HG03159 (cell line): ENCODE data around the gene NPFF.
"Not testable (repeated sequence)": the region's sequence is repeated elsewhere in the genome, so short reads cannot be mapped to it uniquely, and the experiment has no call there.

ENCODE experiments used
- ATAC-seq: cut with Tn5 transposase; IDR thresholded peaks from one replicate; pipeline ENCODE4 v1.9.1; 2021; ENCODE audit warnings: mild to moderate bottlenecking, moderate library complexity; ENCODE audit not compliant: unreplicated experiment

NPFF gene

GRCh38 chr12:53497461-53497860 is 9.8 kb downstream of the NPFF start:
- ATAC-seq, result no peak

DNA sequence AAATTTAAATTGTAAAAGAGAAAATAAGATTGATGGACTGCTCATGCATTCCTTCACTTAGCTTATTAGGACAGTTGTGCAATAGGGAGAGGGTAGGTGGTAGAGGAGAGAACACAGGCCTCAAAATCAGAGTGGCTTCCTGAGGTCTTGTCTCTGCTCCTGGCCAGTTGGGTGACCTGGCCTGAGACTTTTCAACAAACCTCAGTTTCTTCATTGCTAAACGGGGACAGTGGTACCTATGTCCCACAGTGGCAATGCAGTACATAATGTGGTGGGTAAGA is 10.6 kb downstream of the NPFF start:
- ATAC-seq, result no peak

DNA sequence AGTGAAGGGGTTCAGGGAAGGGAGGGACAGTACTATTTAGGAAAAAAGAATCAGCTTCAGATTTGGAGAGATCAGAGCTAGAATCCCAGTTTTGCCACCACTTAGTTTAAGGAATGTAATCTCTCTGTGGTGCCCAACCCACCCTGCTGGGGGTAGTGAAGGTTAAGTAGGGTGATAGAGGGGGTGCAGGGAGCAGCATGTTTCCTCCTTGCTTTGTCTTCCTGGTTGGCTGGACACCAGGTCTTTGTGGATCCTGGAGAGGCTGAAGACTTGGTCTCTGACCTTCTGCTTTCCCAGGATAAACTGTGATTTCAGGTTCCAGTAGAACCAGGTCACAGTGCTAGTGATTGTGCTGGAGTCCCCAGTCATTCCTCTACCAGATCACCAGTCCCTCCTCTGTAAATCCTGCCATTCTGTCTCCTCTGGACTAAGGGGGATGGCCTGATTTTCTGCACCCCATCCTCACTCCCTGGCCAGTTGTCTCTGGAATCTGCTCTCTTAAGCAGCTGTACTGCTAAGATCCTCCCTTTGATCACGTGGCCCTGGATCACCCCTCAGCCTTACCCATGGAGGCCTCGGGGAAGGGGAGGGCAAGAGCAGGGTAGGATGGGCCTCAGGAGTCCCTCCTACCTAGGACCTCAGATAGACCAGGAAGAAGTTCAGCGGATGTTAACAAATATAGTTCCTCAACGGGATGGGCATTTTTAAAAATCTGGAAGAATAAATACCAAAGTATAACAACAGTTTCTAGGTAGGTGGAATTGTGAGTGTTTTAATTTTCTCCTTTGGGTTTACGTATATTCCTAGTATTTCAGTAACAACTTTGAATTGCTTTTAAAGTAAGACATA is 11.2 kb downstream of the NPFF start:
- ATAC-seq, result no peak

DNA sequence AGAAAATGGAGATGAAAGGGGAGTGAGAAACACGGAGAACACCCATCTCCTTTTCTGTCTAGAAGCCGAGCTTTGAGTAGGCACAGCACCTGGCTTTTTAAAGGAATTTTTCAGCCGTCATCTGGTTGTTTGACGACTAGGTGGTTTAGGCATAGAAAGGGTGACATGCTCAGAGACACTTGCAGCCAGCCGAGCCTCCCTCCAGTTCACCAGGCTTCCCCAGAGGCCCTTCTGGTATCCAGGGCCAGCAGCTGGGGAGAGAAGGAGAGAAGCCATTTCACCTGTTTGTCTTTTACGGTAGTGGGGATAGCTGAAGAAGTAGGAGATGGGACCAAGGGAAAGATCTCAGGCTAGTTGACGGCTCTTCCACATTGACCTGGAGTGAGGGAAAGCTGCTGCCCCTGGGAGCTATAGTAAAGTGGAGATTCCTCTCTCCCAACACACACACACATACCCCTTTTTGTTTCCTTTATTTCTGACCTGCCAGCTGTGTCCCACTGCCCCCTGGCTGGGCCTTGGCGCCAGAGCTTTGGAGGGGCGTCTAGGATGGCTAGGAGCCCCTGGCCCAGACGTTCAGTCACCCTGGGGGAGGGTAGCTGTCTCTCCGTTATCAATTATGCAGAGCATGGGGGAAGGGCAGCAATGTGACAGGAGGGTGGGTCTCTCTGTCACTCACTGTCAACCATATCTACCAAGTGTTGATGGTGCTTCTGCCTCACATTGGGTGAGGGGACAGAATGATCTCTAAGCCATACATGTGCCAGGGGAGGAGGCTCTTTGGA is 13.5 kb downstream of the NPFF start:
- ATAC-seq, result no peak

DNA sequence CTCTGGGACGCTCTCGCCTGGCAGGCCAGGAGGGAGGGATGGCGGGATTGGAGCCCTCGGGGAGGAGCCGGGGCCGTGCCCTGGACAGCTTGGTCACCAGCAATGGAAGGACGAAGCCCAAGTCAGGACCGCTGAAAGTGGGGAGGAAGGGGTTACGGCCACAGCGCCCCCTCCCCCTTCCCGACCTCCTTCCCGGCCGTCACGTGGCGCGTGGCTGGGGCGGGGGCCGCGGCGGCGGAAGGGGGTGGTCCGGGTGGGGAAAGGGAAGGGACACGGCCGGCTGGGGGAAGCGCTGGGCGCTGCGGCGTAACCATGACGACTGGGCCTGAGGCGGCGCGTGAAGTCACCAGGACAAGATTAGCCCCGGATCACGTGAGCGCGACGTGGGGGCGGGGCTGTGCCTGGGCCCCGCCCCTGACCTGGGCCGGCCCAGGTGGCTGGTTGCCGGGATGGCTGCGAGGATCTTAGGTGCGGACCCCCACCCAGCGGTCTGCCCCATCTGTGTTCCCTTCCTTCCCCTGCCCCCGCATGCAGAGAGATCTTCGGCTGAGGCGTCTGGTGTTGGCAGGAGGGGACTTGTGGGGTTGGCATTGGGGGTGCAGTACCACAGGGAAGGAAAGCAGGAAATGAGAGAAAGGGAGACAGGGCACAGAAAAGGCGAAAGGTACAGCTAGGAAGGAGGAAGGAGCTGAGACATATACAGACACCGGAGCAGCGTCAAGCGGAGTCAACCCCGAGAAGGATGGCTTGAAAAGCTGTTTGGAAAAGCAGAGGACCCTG is 14.3 kb downstream of the NPFF start:
- peak; percentile 94 for ATAC-seq

DNA sequence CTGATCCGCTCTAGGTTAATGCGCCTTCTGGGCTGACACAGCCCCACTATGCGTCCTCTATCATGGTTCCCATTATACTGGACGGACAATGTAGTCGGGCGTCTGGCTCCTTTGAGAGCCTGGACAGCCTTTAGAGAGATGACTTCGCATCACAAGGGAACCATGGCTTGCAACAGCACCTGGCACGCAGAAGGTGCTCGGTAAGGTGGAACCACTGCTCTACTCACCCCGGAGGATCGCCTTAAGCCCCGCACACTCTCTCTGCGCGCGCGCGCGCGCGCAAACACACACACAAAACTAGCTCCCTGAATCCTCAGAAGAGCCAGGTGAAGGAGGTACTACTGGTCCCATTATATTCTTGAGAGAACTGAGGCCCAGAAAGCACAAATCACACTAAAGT is 15.1 kb downstream of the NPFF start:
- no peak for ATAC-seq

GRCh38 chr12:53489242-53489864 is 17.9 kb downstream of the NPFF start:
- ATAC-seq, result no peak

GRCh38 chr12:53486736-53487487 is 20.4 kb downstream of the NPFF start:
- no peak for ATAC-seq

GRCh38 chr12:53485955-53486735 is 21.1 kb downstream of the NPFF start:
- ATAC-seq, result no peak

GRCh38 chr12:53484686-53485575 is 22.4 kb downstream of the NPFF start:
- no peak for ATAC-seq

DNA sequence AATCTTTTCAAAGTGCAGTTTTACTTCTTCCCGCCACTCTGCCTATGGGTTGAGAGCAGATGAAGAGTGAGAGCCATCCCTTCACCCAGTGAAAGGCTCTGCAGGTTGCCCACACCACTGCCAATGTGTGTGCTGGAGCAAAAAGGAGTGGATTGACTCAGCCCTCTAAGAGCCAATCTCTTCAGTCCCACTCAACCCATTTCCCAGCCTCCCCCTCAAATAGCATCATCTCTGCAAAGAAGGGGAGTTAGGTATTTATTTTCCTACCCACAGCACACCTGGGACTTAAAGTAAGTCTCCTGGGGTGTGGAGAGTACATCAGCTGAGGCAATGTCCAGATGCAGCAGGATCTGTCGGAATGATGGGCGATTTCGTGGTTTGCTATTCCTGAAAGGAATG is 23.3 kb downstream of the NPFF start:
- ATAC-seq, result no peak

- no peak for ATAC-seq
Measured at GRCh38 chr12:53483225-53483978, 23.9 kb downstream of the NPFF start.

GRCh38 chr12:53482626-53483168 is 24.6 kb downstream of the NPFF start:
- no peak for ATAC-seq

GRCh38 chr12:53481939-53482586 is 25.2 kb downstream of the NPFF start:
- no peak for ATAC-seq

DNA sequence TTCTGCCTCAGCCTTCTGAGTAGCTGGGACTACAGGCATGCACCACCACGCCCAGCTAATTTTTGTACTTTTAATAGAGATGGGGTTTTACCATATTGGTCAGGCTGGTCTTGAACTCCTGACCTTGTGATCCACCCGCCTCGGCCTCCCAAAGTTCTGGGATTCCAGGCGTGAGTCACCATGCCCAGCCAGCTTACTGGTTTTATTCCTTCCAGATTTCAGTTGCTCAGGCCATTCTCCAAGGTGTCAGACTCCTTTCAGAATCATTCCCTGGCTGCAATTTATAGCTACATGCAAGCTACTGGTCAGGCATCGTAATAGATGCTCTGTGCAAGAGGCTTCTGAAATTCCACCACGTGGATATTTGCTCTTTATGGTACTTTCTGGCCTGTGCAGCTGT is 25.8 kb downstream of the NPFF start:
- not testable (repeated sequence) for ATAC-seq

- no peak for ATAC-seq
Measured at GRCh38 chr12:53480491-53481442, 26.5 kb downstream of the NPFF start.
